Measurements from ENCODE around the gene SLC25A21. TPM values are rescaled to one million over a fixed set of nuclear protein-coding genes. Genes with fewer than 3 reads are reported as not detected.

The SLC25A21 gene
- total RNA-seq, 2 experiments from 2014 or later: not detected

GRCh38 chr14:36967892-36968555 lies 204.4 kb downstream of the SLC25A21 start:
- Mint-ChIP-seq H3K27ac (no peak overlapping the region), H3K36me3 (ENCODE audit: low read depth) (no peaks in the 10 kb centered on the region), H3K9me3 (peaks cover 2% of the 10 kb centered on the region), H3K27me3 (no peaks in the 10 kb centered on the region), H3K4me1 (ENCODE audit: low read depth) (no peaks in the 10 kb centered on the region), H3K4me3 (no peak overlapping the region)
- ChIA-PET POLR2A (no interaction called here), CTCF (no interaction called here)
- intact Hi-C loops (cut with micrococcal nuclease): no loop called here
- no peak for TF ChIP-seq CTCF (IDR thresholded peaks at IDR 0.05)
- ATAC-seq (no peak), DNase-seq (no peak)

- POLR2A ChIA-PET: no interaction called here
- ATAC-seq (no peak), DNase-seq (no peak)
- Mint-ChIP-seq H3K36me3 (ENCODE audit: low read depth) (no peaks in the 10 kb centered on the region), H3K4me1 (ENCODE audit: low read depth) (no peaks in the 10 kb centered on the region), H3K4me3 (no peak overlapping the region), H3K9me3 (no peaks in the 10 kb centered on the region), H3K27ac (no peak overlapping the region), H3K27me3 (no peaks in the 10 kb centered on the region)
- TF ChIP-seq CTCF (IDR thresholded peaks at IDR 0.05): no peak
- intact Hi-C loops (cut with micrococcal nuclease): no loop called here
- CTCF ChIA-PET: interaction anchor here (3.0 kb wide), 1 partner anchor 14 kb away, joined by 9 read pairs; no protein-coding TSS in a partner anchor
Measured at GRCh38 chr14:36955967-36956366, 216.4 kb downstream of the SLC25A21 start.

GRCh38 chr14:36955376-36955775 lies 217.0 kb downstream of the SLC25A21 start:
- no peaks in the 10 kb centered on the region for H3K9me3 Mint-ChIP-seq
- intact Hi-C loops (cut with micrococcal nuclease): no loop called here
- CTCF ChIA-PET: interaction anchor here (3.7 kb wide), 1 partner anchor 13 kb away, joined by 23 read pairs; no protein-coding TSS in a partner anchor
- H3K4me1 Mint-ChIP-seq (ENCODE audit: low read depth): no peaks in the 10 kb centered on the region
- no peaks in the 10 kb centered on the region for H3K36me3 Mint-ChIP-seq (ENCODE audit: low read depth)
- H3K27me3 Mint-ChIP-seq: no peaks in the 10 kb centered on the region
- TF ChIP-seq CTCF (IDR thresholded peaks at IDR 0.05): no peak
- POLR2A ChIA-PET: no interaction called here
- ATAC-seq: no peak
- no peak overlapping the region for H3K27ac Mint-ChIP-seq
- DNase-seq: no peak
- H3K4me3 Mint-ChIP-seq: no peak overlapping the region

GRCh38 chr14:36952689-36953088 lies 219.7 kb downstream of the SLC25A21 start:
- Mint-ChIP-seq H3K36me3 (ENCODE audit: low read depth) (no peaks in the 10 kb centered on the region), H3K9me3 (no peaks in the 10 kb centered on the region), H3K4me1 (ENCODE audit: low read depth) (no peaks in the 10 kb centered on the region), H3K4me3 (no peak overlapping the region), H3K27ac (no peak overlapping the region), H3K27me3 (peaks cover 2% of the 10 kb centered on the region)
- CTCF ChIA-PET: interaction anchor here (3.7 kb wide), 1 partner anchor 10 kb away, joined by 23 read pairs; no protein-coding TSS in a partner anchor
- no peak for DNase-seq
- intact Hi-C loops (cut with micrococcal nuclease): no loop called here
- POLR2A ChIA-PET: no interaction called here
- ATAC-seq: no peak
- no peak for TF ChIP-seq CTCF (IDR thresholded peaks at IDR 0.05)

- Mint-ChIP-seq H3K27ac (no peak overlapping the region), H3K36me3 (ENCODE audit: low read depth) (no peaks in the 10 kb centered on the region), H3K9me3 (no peaks in the 10 kb centered on the region), H3K4me1 (ENCODE audit: low read depth) (no peaks in the 10 kb centered on the region), H3K27me3 (peaks cover 2% of the 10 kb centered on the region), H3K4me3 (no peak overlapping the region)
- CTCF ChIA-PET: interaction anchor here (3.7 kb wide), 1 partner anchor 9 kb away, joined by 23 read pairs; no protein-coding TSS in a partner anchor
- intact Hi-C loops (cut with micrococcal nuclease): no loop called here
- no peak for ATAC-seq
- TF ChIP-seq CTCF (IDR thresholded peaks at IDR 0.05): no peak
- no peak for DNase-seq
- POLR2A ChIA-PET: no interaction called here
Measured at GRCh38 chr14:36951380-36951911, 221.0 kb downstream of the SLC25A21 start.

Data from activated CD8-positive, alpha-beta T cell treated with anti-CD3 and anti-CD28 coated beads for 36 hours (primary cell).